GM10266 (cell line): ENCODE data around the gene ABHD5.

Experiments used
- DNase-seq: peaks from one replicate; pipeline ENCODE4 v3.0.0; 2012; ENCODE audit errors: extremely low spot score
- CTCF ChIP-seq: IDR thresholded peaks from 2 replicates; pipeline ENCODE4 v1.5.1; 2012; ENCODE audit warnings: mild to moderate bottlenecking, low read depth; ENCODE audit not compliant: control insufficient read depth, insufficient read depth; ENCODE audit errors: missing control alignments

Gene ABHD5

DNA sequence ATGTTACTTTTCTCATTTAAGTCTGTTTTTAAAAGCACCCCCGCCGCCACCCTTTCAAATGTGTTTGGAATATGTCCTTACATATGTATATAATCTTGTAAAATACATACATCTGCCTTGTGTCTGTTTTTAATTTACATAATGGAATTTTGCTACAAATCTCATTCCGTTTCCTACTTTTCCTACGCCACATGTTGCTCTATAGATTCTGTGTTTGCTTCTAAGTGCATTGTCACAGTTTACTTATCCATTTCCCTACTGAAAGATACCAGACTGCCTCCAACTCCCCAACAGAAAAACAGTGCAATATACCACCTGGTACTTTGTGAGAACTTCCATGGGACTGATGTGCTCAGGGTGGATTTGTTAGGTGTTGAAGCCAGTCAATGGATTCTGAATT is 70.2 kb downstream of the ABHD5 start:
- TF ChIP-seq CTCF, result no peak

GRCh38 chr3:43762451-43762850 is 71.7 kb downstream of the ABHD5 start:
- no peak for DNase-seq
- no peak for TF ChIP-seq CTCF

More for the DNA sequence above, 70.2 kb downstream of the ABHD5 start:
- no peak for DNase-seq

DNA sequence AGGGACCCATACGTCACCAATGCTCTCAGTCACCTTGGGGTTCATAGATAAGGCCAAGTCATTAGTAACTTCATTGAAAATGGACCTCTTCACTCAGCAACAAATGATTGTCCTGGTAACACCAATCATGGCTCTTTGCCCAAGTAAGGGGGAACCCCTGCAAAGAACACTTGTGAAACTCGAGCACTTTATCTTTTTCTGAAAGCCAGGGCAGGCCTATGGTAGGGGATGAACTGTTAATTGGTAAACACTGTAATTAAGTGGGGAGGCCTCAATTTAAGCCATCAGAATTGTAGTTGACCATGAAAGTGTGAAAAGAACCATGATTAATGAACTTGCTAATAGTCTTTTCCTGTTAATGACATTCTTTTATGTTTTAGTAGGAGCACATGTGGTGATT is 73.3 kb downstream of the ABHD5 start:
- no peak for DNase-seq
- no peak for TF ChIP-seq CTCF

DNA sequence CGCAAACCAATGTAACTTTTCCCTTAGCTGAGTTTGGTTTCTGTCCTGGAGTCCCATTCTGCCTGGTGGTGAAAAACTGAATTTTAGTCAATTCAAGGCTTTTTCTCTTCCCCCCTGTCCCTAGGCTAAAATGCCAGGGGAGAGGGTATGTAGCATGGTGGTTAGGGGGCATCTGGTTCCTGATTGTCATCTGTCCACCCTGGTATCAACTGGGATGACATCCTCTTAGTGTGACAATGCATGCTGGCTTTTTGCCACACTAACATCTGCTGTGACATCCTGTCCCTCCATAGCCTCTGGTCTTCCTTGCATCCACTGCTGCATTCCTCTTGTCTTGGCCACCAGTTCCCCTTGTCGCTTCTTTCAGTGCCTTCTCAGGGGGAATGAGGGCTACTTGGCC is 73.7 kb downstream of the ABHD5 start:
- DNase-seq, result no peak
- TF ChIP-seq CTCF, result no peak

DNA sequence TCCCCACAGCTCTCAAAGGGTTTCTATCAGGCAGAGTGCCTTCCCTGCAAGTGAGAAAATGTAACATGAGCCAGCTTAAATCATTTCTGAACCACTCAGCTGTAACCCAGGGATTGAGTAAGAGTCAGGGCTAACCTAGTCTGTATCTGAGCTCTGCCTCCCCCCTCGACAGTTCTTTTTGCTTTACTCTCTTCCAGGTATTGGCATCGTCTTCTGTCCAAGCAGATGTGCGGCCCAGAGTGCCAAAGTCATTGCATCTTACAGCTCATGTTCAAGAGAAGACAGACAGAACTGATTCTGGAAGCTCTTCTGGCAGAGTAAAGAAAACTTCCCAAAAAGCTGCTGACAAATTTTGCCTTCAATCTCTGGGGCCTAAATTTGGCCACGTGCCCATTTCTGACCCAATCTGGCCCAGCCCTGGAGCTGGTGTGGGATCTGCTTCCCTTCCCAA is 74.8 kb downstream of the ABHD5 start:
- DNase-seq, result no peak
- no peak for TF ChIP-seq CTCF

DNA sequence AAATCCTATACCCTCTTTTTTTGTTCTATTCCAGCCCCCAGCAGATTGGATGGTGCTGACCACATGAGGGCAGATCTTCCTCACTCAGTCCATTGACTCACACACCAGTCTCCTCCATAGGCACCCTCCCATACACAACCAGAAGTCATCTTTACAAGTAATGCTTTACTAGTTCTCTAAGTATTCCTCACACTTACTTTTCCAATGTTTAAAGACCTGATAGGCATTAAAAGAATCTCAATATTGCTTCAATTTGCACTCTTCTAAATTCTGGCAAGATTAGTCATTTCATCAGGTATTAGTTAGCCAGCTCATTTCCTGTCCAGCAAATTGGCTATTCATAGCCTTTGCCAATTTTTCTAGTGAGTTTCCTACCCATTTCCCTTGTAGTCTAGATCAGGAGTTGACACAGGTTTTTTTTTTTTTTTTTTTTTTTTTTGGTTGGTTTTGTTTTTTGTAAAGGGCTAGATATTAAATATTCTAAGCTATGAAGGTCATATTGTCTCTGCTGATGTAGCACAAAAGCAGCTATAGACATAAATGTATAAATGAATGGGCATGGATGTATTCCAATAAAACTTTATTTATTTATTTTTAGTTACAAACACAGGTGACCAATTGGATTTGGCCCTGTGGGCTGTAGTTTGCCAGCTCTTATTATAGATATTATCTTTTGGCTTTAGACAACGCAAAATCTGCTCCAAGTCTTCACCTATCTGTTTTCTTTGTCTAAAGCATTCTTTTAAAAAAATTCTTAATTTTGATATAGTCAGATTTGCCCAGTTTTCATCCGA is 76.1 kb downstream of the ABHD5 start:
- TF ChIP-seq CTCF, result no peak
- DNase-seq, result no peak

DNA sequence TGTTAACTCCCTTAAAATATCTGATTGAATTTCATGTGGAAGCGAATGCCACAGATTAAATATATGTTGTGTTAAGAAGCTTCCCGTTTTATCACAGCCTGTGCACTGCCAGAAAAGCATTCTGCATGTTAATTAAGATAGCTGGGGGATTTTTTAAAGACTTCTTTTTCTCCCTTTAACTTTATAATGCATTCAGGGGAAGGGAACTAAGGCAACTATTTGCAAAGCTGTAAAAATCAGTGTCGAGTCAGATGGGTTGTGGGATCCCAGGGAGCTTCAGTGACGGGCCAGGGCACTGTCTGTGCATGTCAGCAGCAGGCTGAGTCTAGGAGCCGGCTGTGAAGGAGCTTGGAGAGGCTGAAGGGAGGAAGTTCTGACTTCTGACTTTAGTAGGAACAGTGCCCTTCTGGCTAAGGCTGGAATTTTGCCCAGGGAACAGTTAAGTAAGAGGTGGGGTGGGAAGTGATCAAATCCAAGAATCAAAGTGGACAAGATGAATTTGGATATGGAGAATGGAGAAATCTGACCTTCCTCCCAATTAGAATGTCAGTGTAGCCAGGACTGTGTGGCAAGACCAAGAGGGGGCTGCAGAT is 77.7 kb downstream of the ABHD5 start:
- TF ChIP-seq CTCF, result no peak
- no peak for DNase-seq
